Heart right ventricle (tissue), 16 donors: ENCODE measurements around the gene IP6K1. TPM values are rescaled to one million over a fixed set of nuclear protein-coding genes. Genes with fewer than 3 reads are reported as not detected.
"Not testable (repeated sequence)": the region's sequence is repeated elsewhere in the genome, so short reads cannot be mapped to it uniquely, and the experiment has no call there.

ENCODE experiments used
- ATAC-seq, 8 donors: fragments of 200-7000 bp; cut with Tn5 transposase; one replicate each; pipeline ENCODE4 v1.9.1; 2020; ENCODE audit warnings: mild to moderate bottlenecking in 8 of 8, moderate library complexity in 8 of 8, moderate number of reproducible peaks in 1 of 8
- DNase-seq, 2 donors: peaks; one replicate each; pipeline ENCODE4 v3.0.0-alpha.2; 2020
- H3K27ac ChIP-seq, 10 donors: fragments of 200-600 bp; sonication (generic) in 2 of 10; one replicate each; pipeline versions ENCODE4 v1.5.0 to v1.8.0; 2020 to 2022; ENCODE audit warnings: mild to moderate bottlenecking in 3 of 10
- H3K27me3 ChIP-seq, 7 donors: fragments of 200-600 bp; one replicate each; pipeline ENCODE4 v1.8.0; 2021 to 2022; ENCODE audit warnings: mild to moderate bottlenecking in 2 of 7
- H3K36me3 ChIP-seq, 9 donors: fragments of 200-600 bp; sonication (generic) in 1 of 9; one replicate each; pipeline versions ENCODE4 v1.5.0 to v1.8.0; 2020 to 2022; ENCODE audit warnings: mild to moderate bottlenecking in 2 of 9
- H3K4me1 ChIP-seq, 9 donors: fragments of 200-600 bp; sonication (generic) in 1 of 9; one replicate each; pipeline versions ENCODE4 v1.5.0 to v1.8.0; 2020 to 2022; ENCODE audit warnings: mild to moderate bottlenecking in 4 of 9
- H3K4me3 ChIP-seq, 10 donors: fragments of 200-600 bp; sonication (generic) in 2 of 10; one replicate each; pipeline versions ENCODE4 v1.5.0 to v1.8.0; 2020 to 2022; ENCODE audit warnings: mild to moderate bottlenecking in 7 of 10, moderate library complexity in 2 of 10
- H3K9me3 ChIP-seq, 11 donors: fragments of 200-600 bp in 10 of 11; sonication (generic) in 2 of 11; one replicate each; pipeline versions ENCODE4 v1.5.0 to v1.8.0; 2013 to 2022; ENCODE audit warnings: mild to moderate bottlenecking in 2 of 11, control low read depth in 1 of 11, moderate library complexity in 1 of 11
- CTCF ChIP-seq, 9 donors: fragments of 200-600 bp; sonication (generic) in 2 of 9; IDR thresholded peaks; one replicate each; pipeline versions ENCODE4 v1.5.0 to v1.8.0; 2021 to 2022; ENCODE audit warnings: antibody characterized with exemption in 9 of 9, mild to moderate bottlenecking in 5 of 9, moderate library complexity in 1 of 9
- WGBS, 2 donors: extraction: QIAGEN DNeasy Blood & Tissue Kit; methylation state at CpG; one replicate each; pipeline ENCODE4 v1.1.7; 2013; ENCODE audit warnings: inconsistent platforms in 1 of 2; 5-methylcytosine and 5-hydroxymethylcytosine counted together
- intact Hi-C, 10 donors: fragments of 100-400 bp; cut with DNase I; formaldehyde crosslinking; loops; one replicate each; pipeline versions ENCODE4 v1.11.1 to v1.14.2; 2022
- polyA plus RNA-seq, 2 donors: library from polyadenylated mRNA; stranded (reverse); fragments of 200-250 nt; gene quantifications; one replicate each; pipeline ENCODE4 v1.2.3, GENCODE V29; 2013
- total RNA-seq, 10 donors: library from RNA; stranded (reverse); fragmentation: NEBNext Ultra II Directional in 3 of 10; extraction: Animal tissue kit (Norgen Biotek cat#: 25700) in 3 of 10; gene quantifications; one replicate each; pipeline versions ENCODE4 v1.2.1 to v1.2.4, GENCODE V29; 2021 to 2023
- donor health status: Arrhythmogenic right ventricular cardiomyopathy.
- donor health status: ischemic (EF 13 %, LVEDD 7.1; RV severe dilation, severe dysfunction).
- donor health status: healthy with polysubstance abuse.
- donor health status: DM: no; HTN: yes; CAD: no.
- donor health status: DM: no; HTN: no; CAD: no.
- donor health status: ischemic (EF 25% LVEDD 6.9; RV normal size, moderate dysfunction).
- donor health status: ischemic (EF 25% LVEDD 5.7; RV mildly dilated, moderate dysfunction).
- donor health status: healthy.
- donor health status: DM: yes; HTN: yes; CAD: no.
- donor health status: Ischemic cardiomyopathy.
- donor health status: ischemic (EF 35%, LVEDD 5.7; RV mildly dilated, moderate dysfunction).
- donor health status: nonischemic (EF 11% LVEDD 7.7; RV severe dilation, severe dysfunction).
- donor health status: DM: yes; HTN: yes; CAD: no.
- donor health status: PGD.
- donor health status: ischemic (EF 29% LVEDD 5.4; RV normal size, mild dysfunction).
- donor health status: nonischemic (EF 23%, LVEDD 6.1; RV moderate dilation, normal function).

IP6K1 gene
- total and polyA plus RNA-seq, 12 donors, result 9.0 to 24.4 (median 16.5) TPM

- ATAC-seq, result peak in 4 of 8 donors; percentile 24 to 53 (median 34)
- WGBS, 2 donors, result 85 to 86% methylated on average over 4 of the region's 4 CpGs
- Histone ChIP-seq H3K27me3 (no peaks in the 10 kb centered on the region), H3K27ac (no peak overlapping the region), H3K4me3 (no peak overlapping the region), H3K36me3 (peaks cover 0 to 49% (median 0%) of the 10 kb centered on the region in 9 donors), H3K9me3 (no peaks in the 10 kb centered on the region), H3K4me1 (peaks cover 0 to 21% (median 12%) of the 10 kb centered on the region in 9 donors)
- intact Hi-C loops, result no loop called here
- TF ChIP-seq CTCF (IDR thresholded peaks at IDR 0.05), result no peak
- no peak for DNase-seq
Observed at GRCh38 chr3:49750056-49750455, 36.3 kb downstream of the IP6K1 start.

GRCh38 chr3:49748874-49749273 lies 37.5 kb downstream of the IP6K1 start:
- DNase-seq, H3K9me3 ChIP-seq, ATAC-seq, H3K27ac ChIP-seq, intact Hi-C loops, H3K4me3 ChIP-seq, H3K27me3 ChIP-seq: not testable (repeated sequence)
- 91 to 92% methylated on average over 5 of the region's 5 CpGs for WGBS, 2 donors
- Histone ChIP-seq H3K4me1 (peaks cover 0 to 14% (median 4%) of the 10 kb centered on the region in 9 donors), H3K36me3 (peaks cover 0 to 61% (median 0%) of the 10 kb centered on the region in 9 donors)

- Histone ChIP-seq H3K36me3 (peaks cover 0 to 69% (median 0%) of the 10 kb centered on the region in 9 donors), H3K4me1 (peaks cover 0 to 12% (median 0%) of the 10 kb centered on the region in 9 donors), H3K4me3 (no peak overlapping the region), H3K27me3 (no peaks in the 10 kb centered on the region), H3K27ac (no peak overlapping the region), H3K9me3 (no peaks in the 10 kb centered on the region)
- 91 to 93% methylated on average over 13 of the region's 13 CpGs for WGBS, 2 donors
- DNase-seq (no peak), ATAC-seq (no peak)
- no peak for TF ChIP-seq CTCF (IDR thresholded peaks at IDR 0.05)
- intact Hi-C loops, result no loop called here
Observed at GRCh38 chr3:49747792-49748480, 38.4 kb downstream of the IP6K1 start.

- ATAC-seq, result no peak
- TF ChIP-seq CTCF (IDR thresholded peaks at IDR 0.05), result no peak
- no peak overlapping the region for H3K4me3 ChIP-seq
- no peak overlapping the region for H3K27ac ChIP-seq
- H3K27me3 ChIP-seq, result no peaks in the 10 kb centered on the region
- 94 to 98% methylated on average over 2 of the region's 2 CpGs for WGBS, 2 donors
- H3K36me3 ChIP-seq, result peaks cover 0 to 88% (median 0%) of the 10 kb centered on the region in 9 donors
- no peak for DNase-seq
- intact Hi-C loops, result no loop called here
- no peaks in the 10 kb centered on the region for H3K9me3 ChIP-seq
- H3K4me1 ChIP-seq, result peaks cover 0 to 12% (median 0%) of the 10 kb centered on the region in 9 donors
Observed at GRCh38 chr3:49745986-49746385, 40.4 kb downstream of the IP6K1 start.

- Histone ChIP-seq H3K9me3 (no peaks in the 10 kb centered on the region), H3K27me3 (no peaks in the 10 kb centered on the region), H3K36me3 (peaks cover 0 to 98% (median 19%) of the 10 kb centered on the region in 9 donors), H3K4me3 (no peak overlapping the region), H3K4me1 (no peaks in the 10 kb centered on the region), H3K27ac (no peak overlapping the region)
- no peak for TF ChIP-seq CTCF (IDR thresholded peaks at IDR 0.05)
- DNase-seq (no peak), ATAC-seq (no peak)
- intact Hi-C loops, result no loop called here
Observed at GRCh38 chr3:49740427-49740826, 45.9 kb downstream of the IP6K1 start.
